ENCODE results near the gene KMT2D.

GRCh38 chr12:49051777-49052438, 8.7 kb downstream of the KMT2D start:
- TF ChIP-seq CTCF (IDR thresholded peaks at IDR 0.05; ENCODE audit: insufficient read depth, low read length) = no peak
- no peak for TF ChIP-seq REST (IDR thresholded peaks at IDR 0.05; ENCODE audit: insufficient replicate concordance, low read depth)
- no peak for TF ChIP-seq POLR2AphosphoS5 (IDR thresholded peaks at IDR 0.05; ENCODE audit: low read depth)
- TF ChIP-seq SPI1 (IDR thresholded peaks at IDR 0.05; ENCODE audit: borderline replicate concordance, low read depth) = no peak
- TF ChIP-seq GABPA (IDR thresholded peaks at IDR 0.05; ENCODE audit: low read depth) = no peak

All from HL-60 (cell line).